Stimulated activated effector memory CD8-positive, alpha-beta T cell treated with anti-CD3 and anti-CD28 coated beads, Interleukin-12 subunit alpha, Interleukin-12 subunit beta, amount 100 ng/mL, for 72 hours (primary cell): ENCODE measurements around the gene KRTAP5-8.
"Not testable (repeated sequence)": the region's sequence is repeated elsewhere in the genome, so short reads cannot be mapped to it uniquely, and the experiment has no call there.

ENCODE experiments used
- ATAC-seq: fragments of 150-1000 bp; cut with Tn5 transposase; 2 replicates; pipeline ENCODE4 v1.10.0; 2021
- DNase-seq, 2 donors: peaks; one replicate each; pipeline ENCODE4 v3.0.0; 2021 to 2022; ENCODE audit warnings: low spot score in 2 of 2
- H3K27ac Mint-ChIP-seq: one replicate; pipeline ENCODE4 v1.8.0; 2022; ENCODE audit warnings: mild to moderate bottlenecking, mixed read lengths
- H3K36me3 Mint-ChIP-seq: one replicate; pipeline ENCODE4 v1.8.0; 2022; ENCODE audit warnings: mild to moderate bottlenecking, mixed read lengths
- H3K4me1 Mint-ChIP-seq: one replicate; pipeline ENCODE4 v1.8.0; 2022; ENCODE audit warnings: mixed read lengths
- H3K4me3 Mint-ChIP-seq: one replicate; pipeline ENCODE4 v1.8.0; 2022; ENCODE audit warnings: mild to moderate bottlenecking, mixed read lengths
- H3K9me3 Mint-ChIP-seq: one replicate; pipeline ENCODE4 v1.8.0; 2022; ENCODE audit warnings: mixed read lengths

KRTAP5-8 gene

DNA sequence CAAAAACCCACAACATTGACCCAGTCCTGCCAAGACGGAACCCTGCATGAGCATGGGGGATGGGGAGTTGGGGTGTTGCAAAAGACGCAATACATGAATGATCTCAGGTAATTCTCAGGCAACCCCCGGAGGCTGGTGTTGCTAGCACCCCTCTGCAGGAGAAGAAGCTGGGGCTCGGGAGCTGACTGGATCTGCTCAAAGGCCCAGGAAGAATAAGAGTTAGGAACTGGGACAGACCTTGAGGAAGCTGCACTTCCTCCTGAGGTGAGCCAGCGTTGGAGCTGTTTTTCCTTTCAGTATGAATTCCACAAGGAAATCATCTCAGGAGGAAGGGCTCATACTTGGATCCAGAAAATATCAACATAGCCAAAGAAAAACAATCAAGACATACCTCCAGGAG lies 10.3 kb downstream of the KRTAP5-8 start, which contains the start of gene KRTAP5-9:
KRTAP5-9 (plus strand) TSS at position 301 of the 400 bp plus-strand sequence. CDS start 238 bp downstream, outside the sequence.
- no peak within 1 kb of the TSS for H3K27ac Mint-ChIP-seq
- H3K4me1 Mint-ChIP-seq, result peaks cover 7% of the 10 kb centered on the region
- no peaks in the 10 kb centered on the region for H3K36me3 Mint-ChIP-seq
- no peak for DNase-seq
- ATAC-seq, result no peak
- no peaks in the 10 kb centered on the region for H3K9me3 Mint-ChIP-seq
- no peak within 1 kb of the TSS for H3K4me3 Mint-ChIP-seq

DNA sequence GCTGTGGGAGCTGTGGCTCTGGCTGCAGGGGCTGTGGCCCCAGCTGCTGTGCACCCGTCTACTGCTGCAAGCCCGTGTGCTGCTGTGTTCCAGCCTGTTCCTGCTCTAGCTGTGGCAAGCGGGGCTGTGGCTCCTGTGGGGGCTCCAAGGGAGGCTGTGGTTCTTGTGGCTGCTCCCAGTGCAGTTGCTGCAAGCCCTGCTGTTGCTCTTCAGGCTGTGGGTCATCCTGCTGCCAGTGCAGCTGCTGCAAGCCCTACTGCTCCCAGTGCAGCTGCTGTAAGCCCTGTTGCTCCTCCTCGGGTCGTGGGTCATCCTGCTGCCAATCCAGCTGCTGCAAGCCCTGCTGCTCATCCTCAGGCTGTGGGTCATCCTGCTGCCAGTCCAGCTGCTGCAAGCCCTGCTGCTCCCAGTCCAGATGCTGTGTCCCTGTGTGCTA lies 10.9 kb downstream of the KRTAP5-8 start:
- Mint-ChIP-seq H3K27ac (no peak overlapping the region), H3K4me1 (peaks cover 1% of the 10 kb centered on the region), H3K9me3 (no peaks in the 10 kb centered on the region), H3K36me3 (no peaks in the 10 kb centered on the region), H3K4me3 (no peak overlapping the region)
- ATAC-seq (no peak), DNase-seq (no peak)

DNA sequence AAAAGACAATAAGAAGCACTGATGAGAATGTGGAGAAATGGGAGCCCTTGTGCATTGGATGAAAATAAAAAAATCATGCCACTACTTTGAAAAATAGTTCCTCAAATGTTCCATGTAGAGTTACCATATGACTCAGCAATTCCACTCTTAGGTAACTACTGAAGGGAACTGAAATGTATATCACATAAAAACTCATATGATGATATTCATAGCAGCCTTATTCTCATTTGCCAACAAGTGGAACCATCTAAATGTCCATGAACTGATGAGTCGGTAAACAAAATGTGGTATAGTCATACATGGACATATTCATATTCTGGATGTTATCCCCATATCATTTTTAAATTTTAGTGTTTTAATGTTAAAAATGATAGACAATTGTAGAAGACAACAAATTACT lies 13.9 kb downstream of the KRTAP5-8 start:
- no peak for ATAC-seq
- Mint-ChIP-seq H3K4me1 (no peaks in the 10 kb centered on the region), H3K36me3 (no peaks in the 10 kb centered on the region), H3K4me3 (no peak overlapping the region), H3K9me3 (no peaks in the 10 kb centered on the region), H3K27ac (no peak overlapping the region)
- no peak for DNase-seq

DNA sequence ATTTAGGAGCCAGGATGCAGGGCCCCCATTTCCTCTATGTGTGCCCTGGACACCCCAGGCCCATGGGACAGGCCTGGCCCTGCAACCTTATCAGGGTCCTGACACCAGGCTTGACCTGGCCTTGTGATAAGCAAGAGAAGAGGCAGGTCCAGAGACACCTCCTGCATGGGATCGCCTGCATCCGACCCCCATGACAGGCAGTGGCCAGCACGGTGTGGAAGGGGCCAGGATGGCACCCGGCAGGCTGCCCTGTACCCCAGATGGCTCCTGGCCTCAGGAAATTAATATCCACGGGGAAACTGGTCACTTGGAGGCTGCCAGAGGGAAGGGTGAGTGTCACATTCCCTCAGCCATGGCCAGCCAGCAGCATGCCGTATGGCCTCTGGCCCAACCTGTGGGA lies 17.2 kb downstream of the KRTAP5-8 start:
- peak; percentile 24 for ATAC-seq
- Mint-ChIP-seq H3K9me3 (no peaks in the 10 kb centered on the region), H3K4me3 (no peak overlapping the region), H3K27ac (no peak overlapping the region), H3K36me3 (no peaks in the 10 kb centered on the region), H3K4me1 (no peaks in the 10 kb centered on the region)
- DNase-seq, result no peak

- no peak for DNase-seq
- Mint-ChIP-seq H3K27ac (no peak overlapping the region), H3K4me3 (no peak overlapping the region), H3K9me3 (no peaks in the 10 kb centered on the region), H3K36me3 (no peaks in the 10 kb centered on the region), H3K4me1 (no peaks in the 10 kb centered on the region)
- no peak for ATAC-seq
These were observed 17.7 kb downstream of the KRTAP5-8 start for GRCh38 chr11:71555508-71555907.

- Mint-ChIP-seq H3K36me3 (no peaks in the 10 kb centered on the region), H3K9me3 (no peaks in the 10 kb centered on the region), H3K4me1 (no peaks in the 10 kb centered on the region), H3K4me3 (no peak overlapping the region), H3K27ac (no peak overlapping the region)
- no peak for DNase-seq
- no peak for ATAC-seq
These were observed 18.2 kb downstream of the KRTAP5-8 start for GRCh38 chr11:71556018-71556417.

DNA sequence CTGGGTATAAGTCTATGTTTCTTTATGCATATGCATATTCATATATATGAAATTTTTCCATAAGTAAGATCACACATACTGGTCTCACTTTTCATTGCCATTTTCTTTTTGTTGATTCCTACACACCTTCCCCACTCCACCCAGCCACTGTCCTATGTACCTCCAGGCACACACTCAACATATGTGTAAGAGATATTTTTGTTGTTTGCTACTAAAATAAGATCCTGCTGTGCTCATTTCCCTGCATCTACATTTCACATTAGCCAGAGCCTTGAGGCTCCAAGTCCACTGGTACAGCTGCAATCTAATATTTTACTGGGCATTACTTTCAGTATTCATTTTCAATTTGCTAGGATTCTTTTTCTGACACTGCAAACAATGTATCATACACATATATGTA lies 19.4 kb downstream of the KRTAP5-8 start:
- Mint-ChIP-seq H3K4me3 (no peak overlapping the region), H3K9me3 (no peaks in the 10 kb centered on the region), H3K4me1 (no peaks in the 10 kb centered on the region), H3K36me3 (no peaks in the 10 kb centered on the region), H3K27ac (no peak overlapping the region)
- ATAC-seq (no peak), DNase-seq (no peak)

DNA sequence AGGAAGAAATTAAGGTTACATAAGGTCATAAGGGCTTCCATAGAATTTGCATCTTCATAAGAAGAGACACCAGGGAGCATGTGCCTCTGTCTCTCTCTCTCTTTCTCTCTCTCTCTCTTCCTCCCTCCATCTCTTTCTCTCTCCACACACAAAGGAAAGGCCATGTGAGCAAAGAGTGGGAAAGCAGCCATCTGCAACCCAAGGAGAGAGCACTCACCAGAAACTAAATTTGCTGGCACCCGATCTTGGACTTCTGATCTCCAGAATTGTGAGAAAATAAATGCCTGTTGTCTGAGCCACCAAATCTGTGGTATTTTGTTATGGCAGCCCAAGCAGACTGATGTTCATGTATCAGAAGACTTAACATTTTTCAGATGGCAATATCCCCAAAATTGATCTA lies 21.2 kb downstream of the KRTAP5-8 start:
- ATAC-seq (no peak), DNase-seq (no peak)
- Mint-ChIP-seq H3K4me1 (no peaks in the 10 kb centered on the region), H3K27ac (no peak overlapping the region), H3K36me3 (no peaks in the 10 kb centered on the region), H3K9me3 (no peaks in the 10 kb centered on the region), H3K4me3 (no peak overlapping the region)

DNA sequence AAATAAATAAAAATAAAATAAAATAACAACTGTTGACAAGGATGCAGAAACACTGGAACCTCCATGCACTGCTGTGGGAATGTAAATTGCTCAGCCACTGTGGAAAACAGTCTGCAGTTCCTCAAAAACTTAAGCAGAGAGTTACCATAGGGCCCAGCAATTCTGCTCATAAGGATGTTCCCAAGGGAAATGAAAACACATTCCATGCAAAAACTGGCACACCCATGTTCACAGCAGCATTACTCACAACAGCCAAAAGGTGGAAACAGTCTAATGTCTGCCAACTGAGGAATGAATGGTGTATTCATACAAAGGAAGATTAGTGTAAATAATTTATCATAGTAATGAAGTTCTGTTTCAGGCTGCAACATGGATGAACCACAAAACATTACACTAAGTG lies 24.3 kb downstream of the KRTAP5-8 start:
- H3K4me3 Mint-ChIP-seq, result no peak overlapping the region
- no peak for ATAC-seq
- H3K36me3 Mint-ChIP-seq, result no peaks in the 10 kb centered on the region
- no peaks in the 10 kb centered on the region for H3K9me3 Mint-ChIP-seq
- no peaks in the 10 kb centered on the region for H3K4me1 Mint-ChIP-seq
- DNase-seq, result no peak
- no peak overlapping the region for H3K27ac Mint-ChIP-seq

- DNase-seq, result no peak
These were observed 25.6 kb downstream of the KRTAP5-8 start for GRCh38 chr11:71563406-71563805.

GRCh38 chr11:71564430-71564829 lies 26.6 kb downstream of the KRTAP5-8 start:
- Mint-ChIP-seq H3K4me1 (no peaks in the 10 kb centered on the region), H3K9me3 (no peaks in the 10 kb centered on the region), H3K36me3 (no peaks in the 10 kb centered on the region), H3K27ac (no peak overlapping the region), H3K4me3 (no peak overlapping the region)
- DNase-seq (no peak), ATAC-seq (no peak)

More at GRCh38 chr11:71563406-71563805, 25.6 kb downstream of the KRTAP5-8 start:
- Mint-ChIP-seq H3K36me3 (no peaks in the 10 kb centered on the region), H3K27ac (no peak overlapping the region), H3K4me1 (no peaks in the 10 kb centered on the region), H3K4me3 (no peak overlapping the region), H3K9me3 (no peaks in the 10 kb centered on the region)
- no peak for ATAC-seq

DNA sequence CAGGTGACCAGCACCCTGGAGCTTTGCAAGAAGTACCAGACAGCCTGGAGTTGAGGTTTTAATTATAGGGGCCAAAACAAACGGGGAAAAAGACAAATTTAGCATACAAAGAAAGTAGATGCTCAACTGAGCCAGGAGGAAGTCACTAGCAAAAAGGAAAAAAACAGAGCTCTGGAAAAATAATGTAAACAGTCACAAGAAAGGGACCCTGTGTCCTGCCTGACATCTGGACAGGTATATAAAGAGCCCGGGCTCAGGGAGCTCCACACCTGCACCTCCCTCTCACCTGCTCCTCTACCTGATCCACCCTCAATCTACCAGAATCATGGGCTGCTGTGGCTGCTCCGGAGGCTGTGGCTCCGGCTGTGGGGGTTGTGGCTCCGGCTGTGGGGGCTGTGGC lies 27.4 kb downstream of the KRTAP5-8 start, which contains the start of gene KRTAP5-10:
KRTAP5-10 (plus strand) TSS at position 301 of the 400 bp plus-strand sequence; CDS start at position 326, 25 bp downstream.
- Mint-ChIP-seq H3K4me1 (no peaks in the 10 kb centered on the region), H3K36me3 (no peaks in the 10 kb centered on the region), H3K4me3 (no peak within 1 kb of the TSS), H3K27ac (no peak within 1 kb of the TSS), H3K9me3 (no peaks in the 10 kb centered on the region)
- DNase-seq (no peak), ATAC-seq (no peak)

DNA sequence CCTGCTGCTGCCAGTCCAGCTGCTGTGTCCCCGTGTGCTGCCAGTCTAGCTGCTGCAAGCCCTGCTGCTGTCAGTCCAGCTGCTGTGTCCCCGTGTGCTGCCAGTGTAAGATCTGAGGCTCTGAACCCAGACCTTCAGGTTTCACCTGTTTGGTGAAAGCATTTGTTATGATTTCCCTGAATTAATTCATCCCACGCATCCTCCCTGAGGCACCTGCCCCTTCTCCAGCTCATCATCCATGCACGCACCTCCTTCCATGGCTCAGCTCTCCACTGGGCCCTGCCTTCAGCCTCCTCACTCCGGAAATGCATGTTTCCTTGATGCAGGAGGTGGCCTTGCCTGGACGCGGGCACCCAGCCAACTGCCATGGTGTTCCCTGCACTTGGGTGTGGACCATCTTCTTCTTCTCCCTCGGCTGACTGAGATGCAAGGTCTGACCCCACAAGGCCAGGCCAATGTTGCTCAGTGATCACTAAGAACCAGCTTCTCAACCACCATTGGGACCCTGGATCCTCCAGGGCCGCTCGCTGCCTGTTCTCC lies 28.3 kb downstream of the KRTAP5-8 start:
- no peak for DNase-seq
- no peak overlapping the region for H3K4me3 Mint-ChIP-seq
- H3K36me3 Mint-ChIP-seq, result no peaks in the 10 kb centered on the region
- ATAC-seq, result no peak
- no peaks in the 10 kb centered on the region for H3K9me3 Mint-ChIP-seq
- no peaks in the 10 kb centered on the region for H3K4me1 Mint-ChIP-seq
- H3K27ac Mint-ChIP-seq, result no peak overlapping the region

- H3K36me3 Mint-ChIP-seq, H3K27ac Mint-ChIP-seq: not testable (repeated sequence)
These were observed 29.1 kb downstream of the KRTAP5-8 start for GRCh38 chr11:71566626-71567599.

DNA sequence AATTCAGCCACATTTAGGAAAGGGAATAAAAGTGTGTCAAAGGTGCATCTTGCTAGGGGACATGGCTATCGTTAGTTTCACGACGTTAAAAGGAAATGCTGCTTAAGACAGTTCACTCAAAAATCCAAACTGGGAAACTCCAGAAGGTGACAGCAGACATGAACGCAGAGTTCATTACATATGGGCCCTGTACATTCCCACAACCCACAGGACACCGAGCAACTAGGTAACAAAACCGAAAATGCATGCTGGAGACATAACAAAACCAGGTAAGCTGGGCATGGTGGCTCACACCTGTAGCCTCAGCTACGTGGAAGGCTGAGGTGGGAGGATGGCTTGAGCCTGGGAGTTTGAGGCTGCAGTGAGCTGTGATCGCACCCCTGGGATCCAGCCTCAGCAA lies 29.8 kb downstream of the KRTAP5-8 start:
- not testable (repeated sequence) for H3K9me3 Mint-ChIP-seq, H3K27ac Mint-ChIP-seq, H3K4me1 Mint-ChIP-seq, H3K36me3 Mint-ChIP-seq, H3K4me3 Mint-ChIP-seq, DNase-seq, ATAC-seq

More at GRCh38 chr11:71566626-71567599, 29.1 kb downstream of the KRTAP5-8 start:
- DNase-seq, ATAC-seq, H3K9me3 Mint-ChIP-seq, H3K4me1 Mint-ChIP-seq, H3K4me3 Mint-ChIP-seq: not testable (repeated sequence)
